RWPE1 (cell line): Measurements from ENCODE around the gene CLCN4.

Source experiments
- CTCF ChIA-PET: fragments of 350-600 bp; sonication (Branson Sonifier 250); formaldehyde crosslinking; extraction: SDS; loops from one replicate; lab custom pipeline; 2021; lab: Yijun Ruan, JAX
- POLR2A ChIA-PET: fragments of 400-600 bp; formaldehyde crosslinking; extraction: SDS; loops from one replicate; lab custom pipeline; 2020; ENCODE audit warnings: antibody characterized with exemption; ENCODE audit not compliant: low non-redundant PET; lab: Yijun Ruan, JAX
- DNase-seq: peaks from one replicate; pipeline ENCODE4 v3.0.0; 2012; ENCODE audit warnings: low spot score
- H3K27ac ChIP-seq: fragments of 450-650 bp; 2 replicates; pipeline ENCODE4 v1.5.1; 2017
- TF ChIP-seq, protein P1 (sequence below): fragments of 450-650 bp; conservative IDR thresholded peaks from 2 replicates; pipeline ENCODE4 v1.5.1; 2017; ENCODE audit warnings: low read depth, mild to moderate bottlenecking

The CLCN4 gene

DNA sequence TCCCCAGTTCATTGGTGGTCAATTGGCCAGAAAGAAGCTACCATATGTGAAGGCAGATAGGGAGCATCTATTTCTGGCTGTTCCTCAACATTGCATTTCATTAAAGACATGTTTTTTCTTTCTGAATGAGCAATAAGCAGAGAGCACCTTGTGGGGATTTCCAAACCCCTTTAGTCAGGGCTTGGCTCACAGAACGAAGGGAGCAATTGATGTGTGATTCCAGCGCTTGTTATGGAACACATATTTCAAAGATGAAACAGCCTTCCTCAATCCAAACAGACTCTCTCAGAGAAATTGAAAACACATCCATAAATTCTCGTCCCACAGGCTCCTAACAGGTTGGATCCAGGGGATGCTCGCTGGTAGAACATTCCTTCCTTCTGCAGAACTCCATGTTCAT lies 84.1 kb downstream of the CLCN4 start:
- CTCF ChIA-PET, result no interaction called here
- TF ChIP-seq, protein P1, sequence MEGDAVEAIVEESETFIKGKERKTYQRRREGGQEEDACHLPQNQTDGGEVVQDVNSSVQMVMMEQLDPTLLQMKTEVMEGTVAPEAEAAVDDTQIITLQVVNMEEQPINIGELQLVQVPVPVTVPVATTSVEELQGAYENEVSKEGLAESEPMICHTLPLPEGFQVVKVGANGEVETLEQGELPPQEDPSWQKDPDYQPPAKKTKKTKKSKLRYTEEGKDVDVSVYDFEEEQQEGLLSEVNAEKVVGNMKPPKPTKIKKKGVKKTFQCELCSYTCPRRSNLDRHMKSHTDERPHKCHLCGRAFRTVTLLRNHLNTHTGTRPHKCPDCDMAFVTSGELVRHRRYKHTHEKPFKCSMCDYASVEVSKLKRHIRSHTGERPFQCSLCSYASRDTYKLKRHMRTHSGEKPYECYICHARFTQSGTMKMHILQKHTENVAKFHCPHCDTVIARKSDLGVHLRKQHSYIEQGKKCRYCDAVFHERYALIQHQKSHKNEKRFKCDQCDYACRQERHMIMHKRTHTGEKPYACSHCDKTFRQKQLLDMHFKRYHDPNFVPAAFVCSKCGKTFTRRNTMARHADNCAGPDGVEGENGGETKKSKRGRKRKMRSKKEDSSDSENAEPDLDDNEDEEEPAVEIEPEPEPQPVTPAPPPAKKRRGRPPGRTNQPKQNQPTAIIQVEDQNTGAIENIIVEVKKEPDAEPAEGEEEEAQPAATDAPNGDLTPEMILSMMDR, result no peak
- DNase-seq, result no peak
- H3K27ac ChIP-seq, result no peak overlapping the region
- POLR2A ChIA-PET, result no interaction called here

DNA sequence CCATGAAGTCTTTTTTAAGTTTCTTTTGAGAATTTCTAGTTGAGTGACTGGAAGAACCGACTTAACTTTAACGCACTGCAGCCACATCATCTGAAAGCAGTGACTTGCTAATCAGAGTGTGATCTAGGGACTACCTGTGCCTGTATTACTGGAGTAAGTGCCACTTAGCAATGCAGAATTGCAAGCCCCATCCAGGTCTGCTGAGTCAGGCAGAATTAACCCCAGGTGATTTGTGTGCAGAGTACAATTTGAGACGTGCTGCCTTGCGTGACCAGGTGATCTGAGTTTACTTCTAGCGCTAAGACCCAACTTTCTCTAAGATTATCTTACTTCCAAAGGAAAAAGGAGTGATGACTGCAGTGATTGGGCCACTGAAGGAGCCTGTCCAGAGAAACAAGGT lies 85.3 kb downstream of the CLCN4 start:
- POLR2A ChIA-PET, result no interaction called here
- H3K27ac ChIP-seq, result no peak overlapping the region
- no peak for DNase-seq
- TF ChIP-seq, protein P1, result no peak
- CTCF ChIA-PET, result interaction anchor here (0.5 kb wide), 1 partner anchor 527 kb away, joined by 3 read pairs; no protein-coding TSS in a partner anchor

DNA sequence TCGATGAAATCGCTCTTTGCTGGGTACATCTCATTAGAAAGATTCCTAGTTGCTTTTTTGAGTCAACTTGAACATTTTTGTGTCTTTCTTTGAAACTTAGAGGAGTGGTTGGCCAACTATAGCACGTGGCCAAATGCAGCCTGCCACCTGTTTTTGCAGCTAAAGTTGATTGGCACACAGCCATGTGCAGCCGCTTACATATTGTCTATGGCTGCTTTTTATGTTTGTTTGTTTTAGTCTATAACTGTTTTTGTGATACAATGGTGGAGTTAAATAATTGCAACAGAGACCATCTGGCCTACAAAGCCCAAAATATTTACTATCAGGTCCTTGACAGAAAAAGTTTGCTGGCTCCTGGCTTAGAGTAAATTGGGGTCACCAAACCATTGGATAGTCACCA lies 86.3 kb downstream of the CLCN4 start:
- TF ChIP-seq, protein P1, result no peak
- DNase-seq, result no peak
- H3K27ac ChIP-seq, result no peak overlapping the region
- POLR2A ChIA-PET, result no interaction called here
- CTCF ChIA-PET, result no interaction called here

DNA sequence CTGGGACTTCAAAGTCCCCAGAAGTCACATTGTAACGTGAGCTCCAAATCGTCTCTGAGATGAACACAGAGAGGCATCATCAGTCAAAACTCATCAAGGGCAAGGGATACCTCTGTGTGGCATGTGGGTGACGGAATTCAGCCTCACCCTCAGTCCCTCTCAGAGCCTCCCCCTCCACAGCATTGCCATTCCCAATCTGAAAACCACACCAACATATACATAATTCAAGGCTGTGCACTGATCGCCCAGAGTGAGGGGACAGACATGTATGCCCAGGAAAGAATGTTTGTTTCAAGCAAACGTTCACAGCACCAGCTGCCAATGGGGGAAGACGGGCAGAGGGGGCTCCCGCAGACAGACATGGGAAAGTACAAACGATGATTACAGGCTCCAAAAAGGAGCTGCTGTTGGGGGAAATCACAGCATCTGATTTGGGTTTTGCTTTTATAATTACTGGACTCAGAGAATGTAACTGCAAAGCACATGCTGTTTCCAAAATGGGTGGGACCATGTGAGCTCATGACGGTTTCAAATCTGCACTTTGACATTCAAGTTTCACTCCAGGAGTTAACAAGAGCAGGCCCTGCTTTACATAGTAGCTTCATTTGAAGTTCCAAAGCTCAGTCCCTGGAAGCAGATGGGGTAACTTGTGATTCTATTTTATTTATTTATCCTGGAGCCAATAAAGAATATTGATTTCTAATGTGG lies 88.3 kb downstream of the CLCN4 start:
- H3K27ac ChIP-seq, result no peak overlapping the region
- POLR2A ChIA-PET, result no interaction called here
- DNase-seq, result no peak
- CTCF ChIA-PET, result interaction anchor here (0.8 kb wide), 1 partner anchor 24 kb away, joined by 4 read pairs; no protein-coding TSS in a partner anchor
- TF ChIP-seq, protein P1, result no peak

DNA sequence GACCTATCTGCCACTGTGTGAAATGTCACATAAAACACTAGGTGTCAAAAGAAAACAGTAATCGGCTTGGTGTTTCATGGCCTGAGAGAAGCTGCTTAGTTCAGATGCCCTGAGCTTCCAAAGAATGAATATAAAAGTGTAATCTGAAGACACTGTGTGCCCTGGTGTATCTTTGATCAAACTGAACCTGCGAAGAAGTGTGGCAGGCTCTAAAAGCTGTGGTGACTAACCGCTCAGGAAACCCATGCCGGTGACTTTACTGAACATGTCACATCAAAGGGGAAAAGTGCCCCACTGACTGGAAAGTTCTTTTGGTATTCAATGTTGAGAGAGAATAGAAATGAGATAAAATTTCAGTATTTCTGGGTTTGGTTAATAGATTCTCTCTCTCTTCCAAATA lies 89.1 kb downstream of the CLCN4 start:
- CTCF ChIA-PET, result no interaction called here
- TF ChIP-seq, protein P1, result no peak
- no peak overlapping the region for H3K27ac ChIP-seq
- POLR2A ChIA-PET, result no interaction called here
- no peak for DNase-seq

DNA sequence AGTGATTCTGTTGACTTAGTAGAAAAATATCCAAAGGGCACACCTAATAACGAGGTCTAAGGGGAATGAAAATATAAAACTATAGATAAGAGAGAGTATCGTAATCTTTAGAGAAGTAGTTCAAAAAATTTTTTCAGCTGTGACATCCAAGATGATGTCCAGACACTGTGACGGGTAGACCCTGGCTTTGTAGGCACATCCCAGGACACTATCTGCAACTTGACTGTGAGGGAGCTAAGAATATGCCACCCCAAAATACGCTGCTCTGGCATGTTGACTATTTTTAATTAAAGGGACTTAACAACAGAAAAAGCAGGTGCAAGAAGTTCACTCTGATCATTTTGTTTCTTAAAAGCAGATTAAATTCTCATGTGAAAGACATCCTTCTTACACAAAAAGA lies 89.5 kb downstream of the CLCN4 start:
- no peak overlapping the region for H3K27ac ChIP-seq
- DNase-seq, result no peak
- POLR2A ChIA-PET, result no interaction called here
- CTCF ChIA-PET, result no interaction called here
- TF ChIP-seq, protein P1, result no peak
